ENCODE measurements around the gene PCSK5.
"Not testable (repeated sequence)": the region's sequence is repeated elsewhere in the genome, so short reads cannot be mapped to it uniquely, and the experiment has no call there.

- TF ChIP-seq POLR2A (IDR thresholded peaks at IDR 0.05; ENCODE audit: low read depth, low read length); CTCF (IDR thresholded peaks at IDR 0.05; ENCODE audit: extremely low read depth in 1 of 2, insufficient read depth in 1 of 2, low read depth in 1 of 2, low read length in 2 of 2); MAX (IDR thresholded peaks at IDR 0.05; ENCODE audit: insufficient read depth, insufficient read length); POLR2AphosphoS5 (IDR thresholded peaks at IDR 0.05; ENCODE audit: insufficient read depth, low read depth, low read length); EZH2 (IDR thresholded peaks at IDR 0.05; ENCODE audit: borderline replicate concordance, low read depth, low read length, severe bottlenecking); FOS (IDR thresholded peaks at IDR 0.05; ENCODE audit: borderline replicate concordance, insufficient read depth, low read length): not testable (repeated sequence)
Measured at GRCh38 chr9:75900893-75901524, 10.5 kb downstream of the PCSK5 start.
